ENCODE measurements around the gene NIPAL1.

NIPAL1 gene

DNA sequence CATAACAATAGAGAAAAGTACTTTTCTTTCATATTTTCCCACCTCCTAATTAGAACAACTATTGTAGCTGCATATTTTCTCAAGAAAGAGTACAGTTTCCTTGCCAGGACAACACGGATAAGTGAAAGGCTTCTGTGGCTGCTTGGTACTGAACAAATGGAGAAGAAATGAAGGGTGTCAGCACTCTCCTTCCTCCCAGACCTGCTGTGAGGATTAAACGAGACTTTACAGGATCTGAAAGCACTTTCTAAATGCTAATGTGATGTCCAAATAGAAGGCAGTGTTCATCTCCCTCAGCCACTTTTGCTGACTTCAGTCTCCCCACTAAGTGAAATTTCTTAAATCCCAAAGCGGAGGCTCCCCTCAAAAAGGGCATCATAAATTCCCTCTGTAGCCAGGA, 13.9 kb downstream of the NIPAL1 start:
- Histone ChIP-seq H3K4me3 (replicated peaks; ENCODE audit: insufficient read depth, low read length) (no peak overlapping the region), H3K27me3 (ENCODE audit: insufficient read depth, poor library complexity, severe bottlenecking) (no peaks in the 10 kb centered on the region), H3K27ac (replicated peaks) (no peak overlapping the region)
- DNase-seq (ENCODE audit: low read depth in 1 of 2, low spot score in 1 of 2), result no peak
- TF ChIP-seq, protein P1, sequence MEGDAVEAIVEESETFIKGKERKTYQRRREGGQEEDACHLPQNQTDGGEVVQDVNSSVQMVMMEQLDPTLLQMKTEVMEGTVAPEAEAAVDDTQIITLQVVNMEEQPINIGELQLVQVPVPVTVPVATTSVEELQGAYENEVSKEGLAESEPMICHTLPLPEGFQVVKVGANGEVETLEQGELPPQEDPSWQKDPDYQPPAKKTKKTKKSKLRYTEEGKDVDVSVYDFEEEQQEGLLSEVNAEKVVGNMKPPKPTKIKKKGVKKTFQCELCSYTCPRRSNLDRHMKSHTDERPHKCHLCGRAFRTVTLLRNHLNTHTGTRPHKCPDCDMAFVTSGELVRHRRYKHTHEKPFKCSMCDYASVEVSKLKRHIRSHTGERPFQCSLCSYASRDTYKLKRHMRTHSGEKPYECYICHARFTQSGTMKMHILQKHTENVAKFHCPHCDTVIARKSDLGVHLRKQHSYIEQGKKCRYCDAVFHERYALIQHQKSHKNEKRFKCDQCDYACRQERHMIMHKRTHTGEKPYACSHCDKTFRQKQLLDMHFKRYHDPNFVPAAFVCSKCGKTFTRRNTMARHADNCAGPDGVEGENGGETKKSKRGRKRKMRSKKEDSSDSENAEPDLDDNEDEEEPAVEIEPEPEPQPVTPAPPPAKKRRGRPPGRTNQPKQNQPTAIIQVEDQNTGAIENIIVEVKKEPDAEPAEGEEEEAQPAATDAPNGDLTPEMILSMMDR (IDR thresholded peaks at IDR 0.05; ENCODE audit: insufficient read depth, low read length), result no peak
- no peak for TF ChIP-seq SPI1 (IDR thresholded peaks at IDR 0.05; ENCODE audit: borderline replicate concordance, low read depth)
- TF ChIP-seq POLR2AphosphoS5 (IDR thresholded peaks at IDR 0.05; ENCODE audit: low read depth), result no peak
- TF ChIP-seq, protein P2, sequence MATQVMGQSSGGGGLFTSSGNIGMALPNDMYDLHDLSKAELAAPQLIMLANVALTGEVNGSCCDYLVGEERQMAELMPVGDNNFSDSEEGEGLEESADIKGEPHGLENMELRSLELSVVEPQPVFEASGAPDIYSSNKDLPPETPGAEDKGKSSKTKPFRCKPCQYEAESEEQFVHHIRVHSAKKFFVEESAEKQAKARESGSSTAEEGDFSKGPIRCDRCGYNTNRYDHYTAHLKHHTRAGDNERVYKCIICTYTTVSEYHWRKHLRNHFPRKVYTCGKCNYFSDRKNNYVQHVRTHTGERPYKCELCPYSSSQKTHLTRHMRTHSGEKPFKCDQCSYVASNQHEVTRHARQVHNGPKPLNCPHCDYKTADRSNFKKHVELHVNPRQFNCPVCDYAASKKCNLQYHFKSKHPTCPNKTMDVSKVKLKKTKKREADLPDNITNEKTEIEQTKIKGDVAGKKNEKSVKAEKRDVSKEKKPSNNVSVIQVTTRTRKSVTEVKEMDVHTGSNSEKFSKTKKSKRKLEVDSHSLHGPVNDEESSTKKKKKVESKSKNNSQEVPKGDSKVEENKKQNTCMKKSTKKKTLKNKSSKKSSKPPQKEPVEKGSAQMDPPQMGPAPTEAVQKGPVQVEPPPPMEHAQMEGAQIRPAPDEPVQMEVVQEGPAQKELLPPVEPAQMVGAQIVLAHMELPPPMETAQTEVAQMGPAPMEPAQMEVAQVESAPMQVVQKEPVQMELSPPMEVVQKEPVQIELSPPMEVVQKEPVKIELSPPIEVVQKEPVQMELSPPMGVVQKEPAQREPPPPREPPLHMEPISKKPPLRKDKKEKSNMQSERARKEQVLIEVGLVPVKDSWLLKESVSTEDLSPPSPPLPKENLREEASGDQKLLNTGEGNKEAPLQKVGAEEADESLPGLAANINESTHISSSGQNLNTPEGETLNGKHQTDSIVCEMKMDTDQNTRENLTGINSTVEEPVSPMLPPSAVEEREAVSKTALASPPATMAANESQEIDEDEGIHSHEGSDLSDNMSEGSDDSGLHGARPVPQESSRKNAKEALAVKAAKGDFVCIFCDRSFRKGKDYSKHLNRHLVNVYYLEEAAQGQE (IDR thresholded peaks at IDR 0.05; ENCODE audit: insufficient replicate concordance, low read depth), result no peak
- TF ChIP-seq GABPA (IDR thresholded peaks at IDR 0.05; ENCODE audit: low read depth), result no peak

DNA sequence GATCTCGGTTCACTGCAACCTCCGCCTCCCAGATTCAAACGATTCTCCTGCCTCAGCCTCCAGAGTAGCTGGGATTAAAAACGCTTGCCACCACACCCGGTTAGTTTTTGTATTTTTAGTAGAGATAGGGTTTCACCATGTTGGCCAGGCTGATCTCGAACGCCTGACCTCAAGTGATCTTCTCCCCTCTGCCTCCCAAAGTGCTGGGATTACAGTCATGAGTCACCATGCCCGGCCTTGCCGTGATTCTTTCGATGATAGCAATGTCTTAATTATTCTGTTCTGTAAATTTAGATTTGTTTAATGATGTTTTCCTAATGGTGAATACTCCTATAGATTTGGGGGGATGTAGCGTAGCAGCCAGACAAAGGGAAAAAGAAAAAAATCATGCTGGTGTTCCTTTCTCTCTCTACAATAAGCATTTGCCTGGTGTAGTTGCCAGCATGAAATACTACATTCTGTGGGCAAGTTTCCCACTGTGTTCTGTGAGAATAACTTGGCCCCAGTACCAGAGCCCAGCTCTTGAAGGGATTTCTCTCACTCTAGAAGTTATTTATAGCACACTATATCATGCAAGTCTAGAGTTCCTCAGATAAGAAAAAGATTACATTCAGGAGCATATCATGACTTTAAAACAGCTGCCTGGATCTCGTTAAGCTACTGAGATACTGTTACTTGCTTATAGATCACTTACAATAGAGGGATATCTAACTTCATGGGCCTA, 15.4 kb downstream of the NIPAL1 start:
- Histone ChIP-seq H3K4me3 (replicated peaks; ENCODE audit: insufficient read depth, low read length) (no peak overlapping the region), H3K27me3 (ENCODE audit: insufficient read depth, poor library complexity, severe bottlenecking) (no peaks in the 10 kb centered on the region), H3K27ac (replicated peaks) (no peak overlapping the region)
- DNase-seq (ENCODE audit: low read depth in 1 of 2, low spot score in 1 of 2), result no peak
- TF ChIP-seq POLR2AphosphoS5 (IDR thresholded peaks at IDR 0.05; ENCODE audit: low read depth) (no peak), SPI1 (IDR thresholded peaks at IDR 0.05; ENCODE audit: borderline replicate concordance, low read depth) (no peak), GABPA (IDR thresholded peaks at IDR 0.05; ENCODE audit: low read depth) (no peak)
- TF ChIP-seq, protein P1 (IDR thresholded peaks at IDR 0.05; ENCODE audit: insufficient read depth, low read length), result no peak
- TF ChIP-seq, protein P2 (IDR thresholded peaks at IDR 0.05; ENCODE audit: insufficient replicate concordance, low read depth), result no peak

DNA sequence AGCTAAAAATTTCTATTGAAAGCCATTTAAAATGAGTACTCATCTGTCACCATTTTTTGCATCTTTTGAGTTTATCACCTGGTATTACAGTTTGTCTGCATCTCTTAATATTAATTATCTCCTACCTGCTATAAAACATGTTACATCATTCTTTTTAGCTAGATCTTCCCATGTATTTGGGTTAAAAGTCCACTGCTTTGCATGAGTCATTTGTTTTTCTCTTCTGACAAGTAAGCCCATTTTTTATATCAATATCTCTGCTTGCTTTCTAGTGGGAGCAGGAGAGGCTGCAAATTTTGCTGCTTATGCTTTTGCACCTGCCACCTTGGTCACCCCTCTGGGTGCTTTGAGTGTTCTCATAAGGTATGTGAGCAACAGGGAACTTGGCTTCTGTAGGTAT, 16.1 kb downstream of the NIPAL1 start:
- Histone ChIP-seq H3K4me3 (replicated peaks; ENCODE audit: insufficient read depth, low read length) (no peak overlapping the region), H3K27ac (replicated peaks) (no peak overlapping the region), H3K27me3 (ENCODE audit: insufficient read depth, poor library complexity, severe bottlenecking) (no peaks in the 10 kb centered on the region)
- TF ChIP-seq, protein P2 (IDR thresholded peaks at IDR 0.05; ENCODE audit: insufficient replicate concordance, low read depth), result no peak
- TF ChIP-seq GABPA (IDR thresholded peaks at IDR 0.05; ENCODE audit: low read depth), result no peak
- TF ChIP-seq POLR2AphosphoS5 (IDR thresholded peaks at IDR 0.05; ENCODE audit: low read depth), result no peak
- no peak for TF ChIP-seq SPI1 (IDR thresholded peaks at IDR 0.05; ENCODE audit: borderline replicate concordance, low read depth)
- TF ChIP-seq, protein P1 (IDR thresholded peaks at IDR 0.05; ENCODE audit: insufficient read depth, low read length), result no peak
- DNase-seq (ENCODE audit: low read depth in 1 of 2, low spot score in 1 of 2), result no peak
